Panc1 (cell line): Measurements from ENCODE around the gene FNIP2.

Experiments
- CTCF ChIP-seq: fragments of 450-650 bp; IDR thresholded peaks from 2 replicates; pipeline ENCODE4 v1.5.1; 2017; ENCODE audit warnings: mild to moderate bottlenecking
- POLR2AphosphoS5 ChIP-seq: IDR thresholded peaks from 2 replicates; pipeline ENCODE4 v1.6.1; 2012; ENCODE audit warnings: mild to moderate bottlenecking, low read depth, low read length, moderate library complexity

- TF ChIP-seq POLR2AphosphoS5 (no peak), CTCF (no peak)
Observed at GRCh38 chr4:158891256-158891655, 122.4 kb downstream of the FNIP2 start.
